Measurements from ENCODE around the gene PCBP1. TPM values are rescaled to one million over a fixed set of nuclear protein-coding genes. Genes with fewer than 3 reads are reported as not detected.

Gene PCBP1
- total RNA-seq, 1 donor, result 55.7 TPM

DNA sequence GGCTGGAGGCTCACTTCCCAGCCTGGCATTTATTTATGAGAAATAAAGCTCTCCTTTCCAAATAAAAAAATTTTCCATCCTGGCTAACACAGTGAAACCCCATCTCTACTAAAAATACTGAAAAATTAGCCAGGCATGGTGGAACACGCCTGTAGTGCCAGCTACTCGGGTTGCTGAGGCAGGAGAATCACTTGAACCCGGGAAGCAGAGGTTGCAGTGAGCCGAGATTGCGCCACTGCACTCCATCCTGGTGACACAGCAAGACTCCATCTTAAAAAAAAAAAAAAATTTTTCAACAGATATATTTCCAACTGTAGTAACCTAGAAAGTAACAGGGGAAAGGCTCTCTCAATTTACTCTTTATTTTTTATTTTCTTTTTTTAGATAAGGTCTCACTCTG lies 6.1 kb upstream of the PCBP1 start:
- Histone ChIP-seq H3K4me3 (ENCODE audit: insufficient read depth, low read length) (no peak overlapping the region), H4K20me1 (ENCODE audit: insufficient read depth, low read length) (no peaks in the 10 kb centered on the region), H3K79me2 (ENCODE audit: insufficient read depth, low read length) (peaks cover 9% of the 10 kb centered on the region), H3K36me3 (ENCODE audit: insufficient read depth, low read length) (peaks cover 39% of the 10 kb centered on the region), H2AFZ (ENCODE audit: low read length) (no peak overlapping the region), H3K4me2 (ENCODE audit: insufficient read depth, low read length) (no peak overlapping the region), H3K9me3 (ENCODE audit: low read depth, low read length) (no peaks in the 10 kb centered on the region), H3K27ac (ENCODE audit: low read depth, low read length) (no peak overlapping the region), H3K4me1 (ENCODE audit: insufficient read depth, low read length) (peaks cover 19% of the 10 kb centered on the region), H3K27me3 (ENCODE audit: insufficient read depth, low read length) (no peaks in the 10 kb centered on the region)
- no peak for DNase-seq (ENCODE audit: insufficient read length, low spot score, missing footprints)
- TF ChIP-seq, protein P1, sequence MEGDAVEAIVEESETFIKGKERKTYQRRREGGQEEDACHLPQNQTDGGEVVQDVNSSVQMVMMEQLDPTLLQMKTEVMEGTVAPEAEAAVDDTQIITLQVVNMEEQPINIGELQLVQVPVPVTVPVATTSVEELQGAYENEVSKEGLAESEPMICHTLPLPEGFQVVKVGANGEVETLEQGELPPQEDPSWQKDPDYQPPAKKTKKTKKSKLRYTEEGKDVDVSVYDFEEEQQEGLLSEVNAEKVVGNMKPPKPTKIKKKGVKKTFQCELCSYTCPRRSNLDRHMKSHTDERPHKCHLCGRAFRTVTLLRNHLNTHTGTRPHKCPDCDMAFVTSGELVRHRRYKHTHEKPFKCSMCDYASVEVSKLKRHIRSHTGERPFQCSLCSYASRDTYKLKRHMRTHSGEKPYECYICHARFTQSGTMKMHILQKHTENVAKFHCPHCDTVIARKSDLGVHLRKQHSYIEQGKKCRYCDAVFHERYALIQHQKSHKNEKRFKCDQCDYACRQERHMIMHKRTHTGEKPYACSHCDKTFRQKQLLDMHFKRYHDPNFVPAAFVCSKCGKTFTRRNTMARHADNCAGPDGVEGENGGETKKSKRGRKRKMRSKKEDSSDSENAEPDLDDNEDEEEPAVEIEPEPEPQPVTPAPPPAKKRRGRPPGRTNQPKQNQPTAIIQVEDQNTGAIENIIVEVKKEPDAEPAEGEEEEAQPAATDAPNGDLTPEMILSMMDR (IDR thresholded peaks at IDR 0.05; ENCODE audit: extremely low read depth, low read depth, low read length), result no peak

DNA sequence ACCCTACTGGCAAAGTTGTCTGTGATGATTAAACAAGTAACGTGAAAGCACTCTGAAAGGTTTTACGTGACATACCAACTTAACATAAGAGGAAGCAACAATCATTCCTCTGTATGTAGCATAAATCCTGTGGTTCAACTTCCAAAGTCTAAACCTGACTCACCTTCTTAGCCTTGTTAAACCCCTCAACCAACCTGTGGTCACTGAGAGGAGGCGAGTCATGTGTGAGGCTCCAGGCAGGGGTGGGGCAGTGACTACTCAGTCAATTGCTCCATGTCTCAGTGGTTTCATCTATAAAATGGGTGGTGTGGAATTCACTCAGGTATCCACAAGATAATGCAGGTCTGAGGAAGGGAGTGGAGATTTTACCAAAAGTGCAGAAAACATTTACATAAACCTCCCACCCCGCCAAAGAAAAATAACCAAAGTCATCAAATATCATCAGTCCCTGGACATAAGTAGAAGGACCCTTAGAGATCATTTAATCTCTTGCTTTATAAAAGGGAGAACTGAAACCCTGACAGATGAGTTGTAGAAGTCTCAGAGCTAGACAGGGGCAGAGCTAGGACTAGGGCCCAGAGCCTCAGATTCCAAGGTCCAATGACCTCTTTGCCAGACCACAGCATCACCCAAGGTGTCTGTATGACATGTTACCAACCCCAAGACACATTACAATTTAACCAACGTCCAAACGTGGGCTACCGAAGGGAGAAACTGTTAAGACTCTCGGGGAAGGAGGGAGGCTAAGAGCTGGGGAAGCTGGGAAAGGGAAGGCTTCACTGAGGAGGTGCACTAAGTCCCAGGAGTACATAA lies 3.7 kb upstream of the PCBP1 start:
- H2AFZ ChIP-seq (ENCODE audit: low read length), result no peak overlapping the region
- H3K27me3 ChIP-seq (ENCODE audit: insufficient read depth, low read length), result no peaks in the 10 kb centered on the region

DNA sequence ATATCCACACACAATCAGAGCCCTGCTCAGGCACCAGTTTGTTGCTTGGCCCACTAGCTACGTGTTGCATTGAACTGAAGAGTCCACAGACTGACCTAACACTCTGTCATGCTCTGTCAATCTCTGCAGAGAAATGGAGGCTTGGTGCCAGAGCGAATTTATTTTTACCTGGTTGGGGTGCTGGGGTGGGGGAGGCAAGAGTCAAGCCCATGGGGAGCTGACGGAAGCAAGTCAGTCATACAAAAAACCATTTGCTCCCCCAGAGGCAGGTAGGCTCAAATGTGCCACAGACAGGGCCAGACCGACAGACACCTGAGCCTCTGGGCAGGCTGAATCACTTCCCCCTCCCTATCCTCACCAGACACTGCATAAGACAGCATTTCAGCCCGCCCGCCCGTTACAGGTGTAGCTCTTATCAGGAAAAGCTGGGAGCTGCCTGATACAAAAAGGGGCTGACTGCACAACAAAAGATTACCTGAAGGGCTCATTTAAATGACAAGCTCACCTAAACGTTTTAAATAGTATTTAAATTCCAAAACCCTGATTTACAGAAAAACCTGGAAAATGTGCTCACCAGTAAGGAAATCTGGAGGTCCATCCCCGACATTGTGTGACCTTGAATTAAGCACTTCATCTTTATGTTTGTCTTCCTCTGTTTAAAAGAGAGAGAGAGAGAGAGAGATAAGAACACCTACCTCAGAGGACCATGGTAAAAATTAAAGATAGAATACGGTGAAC lies 2.1 kb upstream of the PCBP1 start:
- peak; percentile 62 for DNase-seq (ENCODE audit: insufficient read length, low spot score, missing footprints)
- H3K4me2 ChIP-seq (ENCODE audit: insufficient read depth, low read length), result peak overlapping the region; percentile 94
- TF ChIP-seq, protein P1 (IDR thresholded peaks at IDR 0.05; ENCODE audit: extremely low read depth, low read depth, low read length), result no peak
- H4K20me1 ChIP-seq (ENCODE audit: insufficient read depth, low read length), result peaks cover 8% of the 10 kb centered on the region
- H3K27ac ChIP-seq (ENCODE audit: low read depth, low read length), result peak overlapping the region; percentile 100
- H3K36me3 ChIP-seq (ENCODE audit: insufficient read depth, low read length), result peaks cover 35% of the 10 kb centered on the region
- H3K79me2 ChIP-seq (ENCODE audit: insufficient read depth, low read length), result peaks cover 34% of the 10 kb centered on the region
- peak overlapping the region; percentile 99 for H2AFZ ChIP-seq (ENCODE audit: low read length)
- H3K4me1 ChIP-seq (ENCODE audit: insufficient read depth, low read length), result peaks cover 36% of the 10 kb centered on the region
- peak overlapping the region; percentile 96 for H3K4me3 ChIP-seq (ENCODE audit: insufficient read depth, low read length)
- no peaks in the 10 kb centered on the region for H3K27me3 ChIP-seq (ENCODE audit: insufficient read depth, low read length)
- no peaks in the 10 kb centered on the region for H3K9me3 ChIP-seq (ENCODE audit: low read depth, low read length)

More for the DNA sequence above, 3.7 kb upstream of the PCBP1 start:
- Histone ChIP-seq H3K79me2 (ENCODE audit: insufficient read depth, low read length) (peaks cover 20% of the 10 kb centered on the region), H3K36me3 (ENCODE audit: insufficient read depth, low read length) (peaks cover 31% of the 10 kb centered on the region), H3K9me3 (ENCODE audit: low read depth, low read length) (no peaks in the 10 kb centered on the region), H3K4me2 (ENCODE audit: insufficient read depth, low read length) (no peak overlapping the region), H3K4me3 (ENCODE audit: insufficient read depth, low read length) (no peak overlapping the region), H3K4me1 (ENCODE audit: insufficient read depth, low read length) (peaks cover 22% of the 10 kb centered on the region), H4K20me1 (ENCODE audit: insufficient read depth, low read length) (peaks cover 4% of the 10 kb centered on the region), H3K27ac (ENCODE audit: low read depth, low read length) (peak overlapping the region; percentile 20)
- TF ChIP-seq, protein P1 (IDR thresholded peaks at IDR 0.05; ENCODE audit: extremely low read depth, low read depth, low read length), result no peak
- peak; percentile 76 for DNase-seq (ENCODE audit: insufficient read length, low spot score, missing footprints)
